OCI-LY1 (cell line): Measurements from ENCODE around the gene EVI2A.

Experiments
- H2AFZ ChIP-seq: fragments of 200-600 bp; sonication (generic), shearing (Covaris generic); 2 replicates; pipeline ENCODE4 v1.6.0; 2014; ENCODE audit warnings: antibody characterized with exemption, mild to moderate bottlenecking, low read length
- H3F3A ChIP-seq: fragments of 200-600 bp; sonication (generic), shearing (Covaris generic); 2 replicates; pipeline ENCODE4 v1.6.0; 2014; ENCODE audit warnings: mild to moderate bottlenecking, antibody characterized with exemption, low read length, moderate library complexity; ENCODE audit not compliant: insufficient read depth
- H3K27ac ChIP-seq: fragments of 200-600 bp; sonication (generic); 2 replicates; pipeline ENCODE4 v1.5.1; 2014; ENCODE audit warnings: low read length, mixed run types, mild to moderate bottlenecking, low read depth; ENCODE audit not compliant: poor library complexity, severe bottlenecking
- H3K27me3 ChIP-seq: fragments of 200-600 bp; sonication (generic); 2 replicates; pipeline ENCODE4 v1.6.0; 2014; ENCODE audit warnings: antibody characterized with exemption, mild to moderate bottlenecking, low read length, moderate library complexity; ENCODE audit not compliant: insufficient read depth
- H3K36me3 ChIP-seq: fragments of 200-600 bp; sonication (generic); 2 replicates; pipeline ENCODE4 v1.6.1; 2014; ENCODE audit warnings: mild to moderate bottlenecking, antibody characterized with exemption, low read length, moderate library complexity, mixed read lengths; ENCODE audit not compliant: insufficient read depth
- H3K4me1 ChIP-seq: fragments of 200-600 bp; sonication (generic); 2 replicates; pipeline ENCODE4 v1.5.1; 2014; ENCODE audit warnings: mild to moderate bottlenecking, low read length, moderate library complexity; ENCODE audit not compliant: insufficient read depth, severe bottlenecking
- H3K4me2 ChIP-seq: fragments of 200-600 bp; sonication (generic), shearing (Covaris generic); 2 replicates; pipeline ENCODE4 v1.6.1; 2014; ENCODE audit warnings: low read length
- H3K4me3 ChIP-seq: fragments of 200-600 bp; sonication (generic); 2 replicates; pipeline ENCODE4 v1.5.1; 2014; ENCODE audit warnings: low read length, low read depth, mild to moderate bottlenecking, mixed read lengths; ENCODE audit not compliant: poor library complexity, severe bottlenecking
- H3K79me2 ChIP-seq: fragments of 200-600 bp; shearing (Covaris generic); 2 replicates; pipeline ENCODE4 v1.6.1; 2016; ENCODE audit warnings: mixed run types, low read length, mixed read lengths; ENCODE audit not compliant: insufficient read depth
- H3K9ac ChIP-seq: fragments of 200-600 bp; sonication (generic), shearing (Covaris generic); 2 replicates; pipeline ENCODE4 v1.6.1; 2014; ENCODE audit warnings: mild to moderate bottlenecking, low read length, mixed read lengths
- H3K9me2 ChIP-seq: fragments of 200-600 bp; sonication (generic), shearing (Covaris generic); 2 replicates; pipeline ENCODE4 v1.6.1; 2014; ENCODE audit warnings: low read depth, mild to moderate bottlenecking, low read length, mixed read lengths
- H3K9me3 ChIP-seq: fragments of 200-600 bp; shearing (Covaris generic); 2 replicates; pipeline ENCODE4 v1.6.1; 2014; ENCODE audit warnings: low read length, mixed read lengths
- H4K20me1 ChIP-seq: fragments of 200-600 bp; sonication (generic), shearing (Covaris generic); 2 replicates; pipeline ENCODE4 v1.6.0; 2016; ENCODE audit warnings: mild to moderate bottlenecking, low read length; ENCODE audit not compliant: insufficient read depth
- EZH2 ChIP-seq: fragments of 200-600 bp; sonication (generic), shearing (Covaris generic); IDR thresholded peaks from 2 replicates; pipeline ENCODE4 v1.8.0; 2017; ENCODE audit warnings: borderline replicate concordance, mixed run types, mild to moderate bottlenecking, antibody characterized with exemption, low read length, moderate library complexity, mixed read lengths
- TF ChIP-seq, protein P1 (sequence below): fragments of 200-600 bp; sonication (generic), shearing (Covaris generic); IDR thresholded peaks from 2 replicates; pipeline ENCODE4 v1.5.1; 2017; ENCODE audit warnings: mild to moderate bottlenecking, antibody characterized with exemption, low read length, moderate library complexity, mixed read lengths

EVI2A gene

DNA sequence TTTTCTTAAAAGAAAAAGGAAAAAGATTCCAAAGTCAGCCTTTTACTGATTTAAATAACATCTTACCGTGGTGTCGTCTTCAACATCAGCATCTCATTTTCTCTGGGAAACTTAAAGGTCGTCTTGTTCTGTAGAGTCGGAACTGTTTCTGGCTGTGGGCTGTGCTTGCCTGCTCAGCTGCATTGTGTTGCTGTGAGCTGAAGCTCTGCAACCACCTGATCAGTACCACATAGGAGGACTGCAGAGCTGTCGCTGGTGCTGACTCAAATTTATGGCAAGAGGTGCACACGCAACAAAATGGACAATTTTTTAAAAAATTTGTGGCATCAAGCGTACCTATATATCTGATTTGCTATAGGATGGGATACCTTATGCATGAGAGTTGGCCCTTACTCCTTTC is 24.3 kb downstream of the EVI2A start, which contains the start of gene OMG:
Gene OMG (minus strand): TSS at position 150 of the 400 bp plus-strand sequence. CDS start 908 bp downstream, outside the sequence.
- H3K4me1 ChIP-seq = no peaks in the 10 kb centered on the region
- H3K9ac ChIP-seq = no peak within 1 kb of the TSS
- no peaks in the 10 kb centered on the region for H3K27me3 ChIP-seq
- no peak within 1 kb of the TSS for H3K4me2 ChIP-seq
- no peaks in the 10 kb centered on the region for H4K20me1 ChIP-seq
- H3K9me2 ChIP-seq = no peaks in the 10 kb centered on the region
- no peak within 1 kb of the TSS for H3K4me3 ChIP-seq
- TF ChIP-seq EZH2 = no peak
- TF ChIP-seq, protein P1, sequence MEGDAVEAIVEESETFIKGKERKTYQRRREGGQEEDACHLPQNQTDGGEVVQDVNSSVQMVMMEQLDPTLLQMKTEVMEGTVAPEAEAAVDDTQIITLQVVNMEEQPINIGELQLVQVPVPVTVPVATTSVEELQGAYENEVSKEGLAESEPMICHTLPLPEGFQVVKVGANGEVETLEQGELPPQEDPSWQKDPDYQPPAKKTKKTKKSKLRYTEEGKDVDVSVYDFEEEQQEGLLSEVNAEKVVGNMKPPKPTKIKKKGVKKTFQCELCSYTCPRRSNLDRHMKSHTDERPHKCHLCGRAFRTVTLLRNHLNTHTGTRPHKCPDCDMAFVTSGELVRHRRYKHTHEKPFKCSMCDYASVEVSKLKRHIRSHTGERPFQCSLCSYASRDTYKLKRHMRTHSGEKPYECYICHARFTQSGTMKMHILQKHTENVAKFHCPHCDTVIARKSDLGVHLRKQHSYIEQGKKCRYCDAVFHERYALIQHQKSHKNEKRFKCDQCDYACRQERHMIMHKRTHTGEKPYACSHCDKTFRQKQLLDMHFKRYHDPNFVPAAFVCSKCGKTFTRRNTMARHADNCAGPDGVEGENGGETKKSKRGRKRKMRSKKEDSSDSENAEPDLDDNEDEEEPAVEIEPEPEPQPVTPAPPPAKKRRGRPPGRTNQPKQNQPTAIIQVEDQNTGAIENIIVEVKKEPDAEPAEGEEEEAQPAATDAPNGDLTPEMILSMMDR = no peak
- H3K36me3 ChIP-seq = no peaks in the 10 kb centered on the region
- no peaks in the 10 kb centered on the region for H3K79me2 ChIP-seq
- H3F3A ChIP-seq = 0 out of 2 replicates have a peak, but pooled peaks cover 2% of the 10 kb centered on the region
- no peak within 1 kb of the TSS for H2AFZ ChIP-seq
- H3K9me3 ChIP-seq = no peaks in the 10 kb centered on the region
- no peak within 1 kb of the TSS for H3K27ac ChIP-seq

DNA sequence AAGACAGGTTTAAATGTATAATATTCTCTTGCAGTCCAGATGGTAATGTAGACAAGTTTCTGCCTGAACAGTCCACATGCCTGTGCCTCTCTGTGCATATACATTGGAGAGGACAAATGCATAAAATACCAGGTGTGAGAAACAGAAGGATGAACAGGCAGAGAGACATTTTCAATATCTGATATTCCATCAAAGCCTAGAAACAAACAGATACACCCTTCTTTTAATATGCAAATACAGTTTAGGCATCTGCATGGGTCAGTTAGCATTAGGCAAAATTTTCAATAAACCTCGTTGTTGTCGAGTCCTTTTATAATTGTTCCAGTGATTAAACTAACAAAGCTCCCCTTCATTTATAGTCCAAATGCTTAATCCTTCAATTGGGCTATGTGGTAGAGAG is 25.3 kb downstream of the EVI2A start:
- H3K36me3 ChIP-seq = no peaks in the 10 kb centered on the region
- H3K27me3 ChIP-seq = no peaks in the 10 kb centered on the region
- no peak overlapping the region for H3K9ac ChIP-seq
- TF ChIP-seq EZH2 = no peak
- TF ChIP-seq, protein P1 = no peak
- no peak overlapping the region for H3K27ac ChIP-seq
- H4K20me1 ChIP-seq = no peaks in the 10 kb centered on the region
- no peak overlapping the region for H2AFZ ChIP-seq
- no peaks in the 10 kb centered on the region for H3K9me3 ChIP-seq
- H3K4me2 ChIP-seq = no peak overlapping the region
- H3K4me3 ChIP-seq = no peak overlapping the region
- H3K79me2 ChIP-seq = no peaks in the 10 kb centered on the region
- no peaks in the 10 kb centered on the region for H3K4me1 ChIP-seq
- H3F3A ChIP-seq = 0 out of 2 replicates have a peak, but pooled peaks cover 2% of the 10 kb centered on the region
- no peaks in the 10 kb centered on the region for H3K9me2 ChIP-seq

DNA sequence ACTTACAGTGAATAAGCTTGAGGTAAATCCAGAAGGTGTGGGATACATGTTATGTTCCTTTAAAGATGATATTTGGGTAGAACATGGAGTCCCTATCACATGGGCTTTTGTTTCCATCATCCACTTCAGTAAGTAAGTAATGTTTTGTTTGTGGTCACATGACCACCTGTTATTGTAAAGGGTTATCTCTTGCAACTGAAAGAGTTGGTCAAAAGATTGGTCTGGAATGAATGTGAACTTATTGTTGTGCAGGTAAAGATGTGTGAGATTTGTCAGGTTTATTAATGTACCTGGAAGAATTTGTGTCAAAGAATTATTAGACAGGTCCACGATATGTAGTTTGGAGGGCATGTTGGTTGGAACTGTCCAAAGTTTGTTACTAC is 25.9 kb downstream of the EVI2A start:
- no peaks in the 10 kb centered on the region for H3K9me2 ChIP-seq
- H2AFZ ChIP-seq = no peak overlapping the region
- no peaks in the 10 kb centered on the region for H3K27me3 ChIP-seq
- H3K4me2 ChIP-seq = no peak overlapping the region
- H4K20me1 ChIP-seq = no peaks in the 10 kb centered on the region
- no peak overlapping the region for H3K4me3 ChIP-seq
- no peaks in the 10 kb centered on the region for H3K4me1 ChIP-seq
- TF ChIP-seq, protein P1 = no peak
- no peak for TF ChIP-seq EZH2
- H3K27ac ChIP-seq = no peak overlapping the region
- H3K79me2 ChIP-seq = no peaks in the 10 kb centered on the region
- no peaks in the 10 kb centered on the region for H3K9me3 ChIP-seq
- H3K36me3 ChIP-seq = no peaks in the 10 kb centered on the region
- no peak overlapping the region for H3K9ac ChIP-seq
- H3F3A ChIP-seq = 0 out of 2 replicates have a peak, but pooled peaks cover 1% of the 10 kb centered on the region
